Mucosa of rectum (tissue), 2 donors: ENCODE measurements around the gene PYGO1.
"Not testable (repeated sequence)": the region's sequence is repeated elsewhere in the genome, so short reads cannot be mapped to it uniquely, and the experiment has no call there.

ENCODE experiments used
- H3K27ac ChIP-seq, 2 donors: one replicate each; pipeline ENCODE4 v1.7.0; 2013; ENCODE audit warnings: inconsistent platforms in 2 of 2, low read depth in 2 of 2, low read length in 2 of 2
- H3K27me3 ChIP-seq, 2 donors: one replicate each; pipeline ENCODE4 v1.7.0; 2013; ENCODE audit warnings: low read length in 2 of 2; ENCODE audit not compliant: control insufficient read depth in 2 of 2, insufficient read depth in 2 of 2
- H3K36me3 ChIP-seq, 2 donors: one replicate each; pipeline ENCODE4 v1.7.0; 2013; ENCODE audit warnings: low read length in 2 of 2; ENCODE audit not compliant: control insufficient read depth in 2 of 2, insufficient read depth in 2 of 2
- H3K4me1 ChIP-seq, 2 donors: one replicate each; pipeline ENCODE4 v1.7.0; 2013; ENCODE audit warnings: low read length in 2 of 2, mild to moderate bottlenecking in 1 of 2; ENCODE audit not compliant: control insufficient read depth in 2 of 2, insufficient read depth in 2 of 2
- H3K4me3 ChIP-seq, 2 donors: one replicate each; pipeline ENCODE4 v1.7.0; 2013; ENCODE audit warnings: low read length in 2 of 2
- H3K9ac ChIP-seq, 2 donors: one replicate each; pipeline ENCODE4 v1.7.0; 2013; ENCODE audit warnings: low read length in 2 of 2, low read depth in 1 of 2, mild to moderate bottlenecking in 1 of 2
- H3K9me3 ChIP-seq, 2 donors: one replicate each; pipeline ENCODE4 v1.7.0; 2013; ENCODE audit warnings: low read length in 2 of 2; ENCODE audit not compliant: control insufficient read depth in 2 of 2
- donor health status: healthy.
- donor health status: Normal muscosa, but diverticular disease.

PYGO1 gene

DNA sequence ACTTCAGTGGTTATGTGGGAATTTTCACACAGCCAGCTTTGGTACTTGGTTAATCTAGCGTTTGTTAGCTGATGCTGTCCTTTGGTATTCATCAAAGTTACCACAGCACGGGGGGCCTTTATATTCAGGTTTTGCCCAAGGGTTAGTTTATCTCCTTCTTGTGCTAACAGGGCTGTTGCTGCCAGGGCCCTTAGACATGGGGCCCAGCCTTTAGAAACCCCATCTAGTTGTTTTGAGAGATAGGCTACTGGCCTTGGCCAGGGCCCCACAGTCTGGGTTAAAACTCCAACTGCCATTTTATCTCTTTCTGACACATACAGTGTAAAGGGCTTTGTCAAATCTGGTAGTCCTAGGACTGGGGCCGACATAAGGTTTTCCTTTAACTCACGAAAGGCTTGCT lies 72.7 kb downstream of the PYGO1 start:
- Histone ChIP-seq H3K9ac (no peak overlapping the region), H3K27me3 (peaks cover 0 to 2% of the 10 kb centered on the region in 2 donors), H3K4me1 (no peaks in the 10 kb centered on the region), H3K27ac (no peak overlapping the region), H3K9me3 (no peaks in the 10 kb centered on the region), H3K36me3 (no peaks in the 10 kb centered on the region), H3K4me3 (no peak overlapping the region)

- no peaks in the 10 kb centered on the region for H3K36me3 ChIP-seq
- H3K9me3 ChIP-seq, result no peaks in the 10 kb centered on the region
- H3K9ac ChIP-seq, result no peak overlapping the region
- H3K27me3 ChIP-seq, result peaks cover 0 to 2% of the 10 kb centered on the region in 2 donors
- no peak overlapping the region for H3K27ac ChIP-seq
- H3K4me3 ChIP-seq, result no peak overlapping the region
- no peaks in the 10 kb centered on the region for H3K4me1 ChIP-seq
These were observed 73.7 kb downstream of the PYGO1 start for GRCh38 chr15:55514414-55514850.

GRCh38 chr15:55513621-55514413 lies 74.3 kb downstream of the PYGO1 start:
- H3K9me3 ChIP-seq, H3K4me3 ChIP-seq, H3K9ac ChIP-seq, H3K27ac ChIP-seq, H3K27me3 ChIP-seq, H3K36me3 ChIP-seq, H3K4me1 ChIP-seq: not testable (repeated sequence)

DNA sequence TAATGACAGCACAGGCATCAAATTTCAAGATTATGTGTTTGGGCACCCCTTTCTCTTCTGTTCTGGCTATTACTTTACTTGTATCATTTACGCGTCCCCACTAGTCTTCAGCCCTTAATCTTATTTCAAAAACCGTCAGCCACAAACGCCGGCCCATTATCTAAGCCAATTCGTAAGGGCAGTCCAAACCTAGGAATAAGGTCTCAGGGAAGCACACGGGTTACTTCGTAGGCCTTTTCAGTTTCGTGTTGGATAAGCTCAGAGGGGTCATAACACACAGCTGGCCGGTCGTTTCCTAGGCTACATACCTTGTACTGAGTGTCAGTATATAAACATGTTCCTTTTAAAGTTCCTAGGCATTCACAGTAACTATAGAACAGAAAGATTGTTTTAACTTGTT lies 75.0 kb downstream of the PYGO1 start:
- Histone ChIP-seq H3K4me1 (no peaks in the 10 kb centered on the region), H3K9me3 (no peaks in the 10 kb centered on the region), H3K9ac (no peak overlapping the region), H3K36me3 (no peaks in the 10 kb centered on the region), H3K27me3 (peaks cover 0 to 2% of the 10 kb centered on the region in 2 donors), H3K4me3 (no peak overlapping the region), H3K27ac (no peak overlapping the region)

DNA sequence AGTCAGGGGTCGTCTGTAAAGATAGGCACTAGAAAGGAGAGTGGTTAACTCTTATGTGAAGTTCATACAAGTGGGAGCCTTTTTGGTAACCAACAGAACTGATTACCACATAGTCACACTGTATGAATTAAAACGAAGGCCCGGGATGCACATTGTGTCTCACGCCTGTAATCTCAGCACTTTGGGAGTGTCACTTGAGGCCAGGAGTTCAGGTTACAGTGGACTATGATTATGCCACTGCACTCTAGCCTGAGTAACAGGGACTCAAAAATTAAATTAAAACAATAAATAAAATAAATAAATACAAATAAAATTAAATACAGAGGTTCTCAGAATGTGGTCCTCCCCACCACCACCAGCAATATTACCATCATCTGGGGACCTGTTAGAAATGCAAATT lies 80.6 kb downstream of the PYGO1 start:
- Histone ChIP-seq H3K27ac (no peak overlapping the region), H3K36me3 (no peaks in the 10 kb centered on the region), H3K9ac (no peak overlapping the region), H3K4me1 (no peaks in the 10 kb centered on the region), H3K4me3 (no peak overlapping the region), H3K27me3 (no peaks in the 10 kb centered on the region), H3K9me3 (no peaks in the 10 kb centered on the region)

GRCh38 chr15:55505407-55505806 lies 82.7 kb downstream of the PYGO1 start:
- H3K36me3 ChIP-seq, H3K27me3 ChIP-seq, H3K4me1 ChIP-seq, H3K9ac ChIP-seq, H3K9me3 ChIP-seq, H3K27ac ChIP-seq, H3K4me3 ChIP-seq: not testable (repeated sequence)

GRCh38 chr15:55499151-55499550 lies 89.0 kb downstream of the PYGO1 start:
- H3K36me3 ChIP-seq, result no peaks in the 10 kb centered on the region
- peaks cover 0 to 3% of the 10 kb centered on the region in 2 donors for H3K4me1 ChIP-seq
- no peak overlapping the region for H3K4me3 ChIP-seq
- H3K9me3 ChIP-seq, result no peaks in the 10 kb centered on the region
- no peak overlapping the region for H3K27ac ChIP-seq
- no peaks in the 10 kb centered on the region for H3K27me3 ChIP-seq
- H3K9ac ChIP-seq, result no peak overlapping the region

DNA sequence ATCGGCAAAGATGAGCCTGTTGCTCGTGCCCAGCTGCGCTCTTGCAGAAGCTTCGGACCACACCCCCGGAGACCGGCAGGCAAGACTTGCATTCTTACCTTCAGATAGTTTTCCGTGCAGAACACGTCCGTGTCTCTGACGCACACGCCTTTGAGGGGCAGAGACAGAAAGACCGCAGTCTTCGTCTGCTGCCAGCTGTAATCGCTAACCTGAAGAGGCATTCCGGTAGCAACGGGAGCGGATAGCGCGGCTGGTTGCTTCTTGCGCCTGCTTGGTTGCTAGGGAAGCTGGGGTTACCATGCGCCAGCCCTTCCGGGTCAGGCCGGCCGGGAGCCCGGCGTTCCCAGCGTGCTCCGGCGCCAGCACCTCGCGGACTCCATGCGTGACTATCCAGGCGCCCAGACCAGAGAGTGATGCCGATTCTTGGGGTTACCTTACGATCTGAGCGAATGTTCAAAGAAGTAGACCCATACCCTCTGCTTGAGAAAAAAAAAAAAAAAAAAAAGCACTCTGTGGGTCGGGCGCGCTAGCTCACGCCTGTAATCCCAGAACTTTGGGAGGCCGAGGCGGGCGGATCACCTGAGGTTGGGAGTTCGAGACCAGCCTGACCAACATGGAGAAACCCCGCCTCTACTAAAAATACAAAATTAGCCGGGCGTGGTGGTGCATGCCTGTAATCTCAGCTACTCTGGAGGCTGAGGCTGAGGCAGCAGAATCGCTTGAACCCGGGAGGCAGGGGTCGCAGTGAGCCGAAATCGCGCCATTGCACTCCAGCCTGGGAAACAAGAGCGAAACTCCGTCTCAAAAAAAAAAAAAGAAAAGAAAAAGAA lies 89.8 kb downstream of the PYGO1 start:
- H3K27me3 ChIP-seq, H3K9me3 ChIP-seq, H3K27ac ChIP-seq, H3K4me1 ChIP-seq, H3K36me3 ChIP-seq: not testable (repeated sequence)
- H3K9ac ChIP-seq, result peak overlapping the region; percentile 44 to 58
- H3K4me3 ChIP-seq, result peak overlapping the region; percentile 65 to 97

GRCh38 chr15:55496716-55497115 lies 91.4 kb downstream of the PYGO1 start:
- H3K36me3 ChIP-seq, result no peaks in the 10 kb centered on the region
- no peaks in the 10 kb centered on the region for H3K27me3 ChIP-seq
- H3K9ac ChIP-seq, result no peak overlapping the region
- H3K4me3 ChIP-seq, result no peak overlapping the region
- H3K27ac ChIP-seq, result no peak overlapping the region
- peaks cover 0 to 3% of the 10 kb centered on the region in 2 donors for H3K4me1 ChIP-seq
- H3K9me3 ChIP-seq, result no peaks in the 10 kb centered on the region

DNA sequence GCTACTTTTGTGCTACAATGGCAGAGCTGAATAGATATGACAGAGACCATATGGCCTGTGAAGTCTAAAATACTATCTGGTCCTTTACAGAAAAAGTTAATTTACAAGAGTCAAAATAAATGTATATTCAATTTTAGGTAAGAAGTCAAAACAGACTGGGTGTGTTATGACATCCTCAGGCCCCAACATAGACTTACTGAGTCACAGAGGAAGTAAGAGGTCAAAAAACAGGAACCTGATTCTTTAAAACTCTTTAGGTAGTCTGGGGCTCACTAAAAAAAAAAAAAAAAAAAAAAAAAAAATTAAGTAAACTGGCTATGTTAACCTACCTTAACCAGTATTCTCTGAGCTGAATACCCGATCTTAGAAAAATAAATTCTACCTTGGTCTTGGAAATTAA lies 93.2 kb downstream of the PYGO1 start:
- no peak overlapping the region for H3K27ac ChIP-seq
- H3K9ac ChIP-seq, result no peak overlapping the region
- H3K4me1 ChIP-seq, result peaks cover 0 to 3% of the 10 kb centered on the region in 2 donors
- H3K36me3 ChIP-seq, result no peaks in the 10 kb centered on the region
- no peaks in the 10 kb centered on the region for H3K9me3 ChIP-seq
- no peak overlapping the region for H3K4me3 ChIP-seq
- no peaks in the 10 kb centered on the region for H3K27me3 ChIP-seq
